ENCODE measurements around the gene CR1. TPM values are rescaled to one million over a fixed set of nuclear protein-coding genes. Genes with fewer than 3 reads are reported as not detected.
"Not testable (repeated sequence)": the region's sequence is repeated elsewhere in the genome, so short reads cannot be mapped to it uniquely, and the experiment has no call there.

Gene CR1
- total and polyA plus RNA-seq, 2 of the 4 experiments (the other 2 are of a cell fraction), result not detected

- H2BK20ac ChIP-seq (ENCODE audit: low read depth, low read length); H3K9ac ChIP-seq (ENCODE audit: low read depth, low read length); H3K9me1 ChIP-seq (ENCODE audit: insufficient read depth, low read length); H4K8ac ChIP-seq (ENCODE audit: low read depth in 2 of 2, low read length in 2 of 2); H2BK5ac ChIP-seq (ENCODE audit: low read depth, low read length, poor library complexity, severe bottlenecking); H3K4ac ChIP-seq (ENCODE audit: low read depth, low read length); H3K56ac ChIP-seq (ENCODE audit: extremely low read depth, insufficient read depth, low read length); dilution Hi-C loops (cut with HindIII; ENCODE audit: low sequenced_read_pairs, unreplicated experiment); DNase-seq; H3K14ac ChIP-seq (replicated peaks; ENCODE audit: low read depth, low read length); H3K27me3 ChIP-seq (ENCODE audit: control insufficient read depth, insufficient read depth, low read length); POLR2A ChIA-PET (ENCODE audit: unreplicated experiment); H2AFZ ChIP-seq (replicated peaks; ENCODE audit: low read length, poor library complexity); H2BK15ac ChIP-seq (ENCODE audit: low read depth, low read length); H3K4me2 ChIP-seq (ENCODE audit: low read depth, low read length); H3K23ac ChIP-seq (ENCODE audit: low read depth, low read length); H4K5ac ChIP-seq (ENCODE audit: low read depth, low read length); H3K27ac ChIP-seq (ENCODE audit: insufficient read depth, low read length); H3K79me1 ChIP-seq (ENCODE audit: low read depth in 1 of 2, low read length in 2 of 2); H4K91ac ChIP-seq (ENCODE audit: insufficient read depth, low read depth, low read length); H3K4me1 ChIP-seq (ENCODE audit: control insufficient read depth, insufficient read depth, low read length); CTCF ChIA-PET; H2BK120ac ChIP-seq (ENCODE audit: low read depth, low read length); H4K20me1 ChIP-seq (ENCODE audit: insufficient read depth, low read length); H2AK5ac ChIP-seq (ENCODE audit: low read depth, low read length); H3K9me3 ChIP-seq (ENCODE audit: control insufficient read depth, insufficient read depth, low read length); H3K18ac ChIP-seq (ENCODE audit: low read depth, low read length); H2AK9ac ChIP-seq (replicated peaks; ENCODE audit: low read depth, low read length, poor library complexity); in situ Hi-C loops (cut with MboI; ENCODE audit: low sequenced_read_pairs); H3K36me3 ChIP-seq (ENCODE audit: control insufficient read depth, insufficient read depth, low read length); BruUV-seq (replicated peaks); intact Hi-C loops (cut with micrococcal nuclease); H3K4me3 ChIP-seq (ENCODE audit: insufficient read depth, low read depth, low read length): not testable (repeated sequence)
- WGBS, 2 experiments (ENCODE audit: extremely low coverage in 2 of 2, insufficient read length in 1 of 2), result no CpG with 5 or more reads among the region's 5 CpGs
- peak; percentile 69; the same call in 1 of the 2 replicates for ATAC-seq (ENCODE audit: low read depth)
Observed at GRCh38 chr1:207546677-207547357, 50.9 kb downstream of the CR1 start.

- H2BK5ac ChIP-seq (ENCODE audit: low read depth, low read length, poor library complexity, severe bottlenecking); H3K4me3 ChIP-seq (ENCODE audit: insufficient read depth, low read depth, low read length); H2AK9ac ChIP-seq (replicated peaks; ENCODE audit: low read depth, low read length, poor library complexity); H2AK5ac ChIP-seq (ENCODE audit: low read depth, low read length); H3K56ac ChIP-seq (ENCODE audit: extremely low read depth, insufficient read depth, low read length); H4K20me1 ChIP-seq (ENCODE audit: insufficient read depth, low read length); CTCF ChIA-PET; H4K5ac ChIP-seq (ENCODE audit: low read depth, low read length); H3K27ac ChIP-seq (ENCODE audit: insufficient read depth, low read length); BruUV-seq (replicated peaks); H2BK15ac ChIP-seq (ENCODE audit: low read depth, low read length); POLR2A ChIA-PET (ENCODE audit: unreplicated experiment); H3K14ac ChIP-seq (replicated peaks; ENCODE audit: low read depth, low read length); intact Hi-C loops (cut with micrococcal nuclease); H3K4me2 ChIP-seq (ENCODE audit: low read depth, low read length); H2BK120ac ChIP-seq (ENCODE audit: low read depth, low read length); H2AFZ ChIP-seq (replicated peaks; ENCODE audit: low read length, poor library complexity); H3K27me3 ChIP-seq (ENCODE audit: control insufficient read depth, insufficient read depth, low read length); H4K91ac ChIP-seq (ENCODE audit: insufficient read depth, low read depth, low read length); H3K9me1 ChIP-seq (ENCODE audit: insufficient read depth, low read length); ATAC-seq (ENCODE audit: low read depth); H3K9me3 ChIP-seq (ENCODE audit: control insufficient read depth, insufficient read depth, low read length); H4K8ac ChIP-seq (ENCODE audit: low read depth in 2 of 2, low read length in 2 of 2); H3K4ac ChIP-seq (ENCODE audit: low read depth, low read length); H3K18ac ChIP-seq (ENCODE audit: low read depth, low read length); H3K36me3 ChIP-seq (ENCODE audit: control insufficient read depth, insufficient read depth, low read length); H2BK20ac ChIP-seq (ENCODE audit: low read depth, low read length); H3K79me1 ChIP-seq (ENCODE audit: low read depth in 1 of 2, low read length in 2 of 2); H3K4me1 ChIP-seq (ENCODE audit: control insufficient read depth, insufficient read depth, low read length); H3K23ac ChIP-seq (ENCODE audit: low read depth, low read length); in situ Hi-C loops (cut with MboI; ENCODE audit: low sequenced_read_pairs); dilution Hi-C loops (cut with HindIII; ENCODE audit: low sequenced_read_pairs, unreplicated experiment); H3K9ac ChIP-seq (ENCODE audit: low read depth, low read length); DNase-seq: not testable (repeated sequence)
- WGBS, 2 experiments (ENCODE audit: extremely low coverage in 2 of 2, insufficient read length in 1 of 2), result no CpG with 5 or more reads among the region's 5 CpGs
Observed at GRCh38 chr1:207554823-207555222, 58.9 kb downstream of the CR1 start.

All from IMR-90 (cell line).